SW480 (cell line): Measurements from ENCODE around the gene CNIH2.

ENCODE experiments used
- DNase-seq: peaks from one replicate; pipeline ENCODE4 v3.0.0-alpha.2; 2016; ENCODE audit warnings: low spot score

CNIH2 gene

GRCh38 chr11:66331542-66332370, 53.8 kb downstream of the CNIH2 start:
- DNase-seq = no peak

- DNase-seq = no peak
These were observed 54.6 kb downstream of the CNIH2 start for GRCh38 chr11:66332371-66333219.

GRCh38 chr11:66333220-66333877, 55.4 kb downstream of the CNIH2 start:
- DNase-seq = no peak
